WTC11 (cell line): ENCODE measurements around the gene FMO4.
"Not testable (repeated sequence)": the region's sequence is repeated elsewhere in the genome, so short reads cannot be mapped to it uniquely, and the experiment has no call there.

Experiments used
- FOXJ3 ChIP-seq: sonication (generic); formaldehyde crosslinking; IDR thresholded peaks from 2 replicates; pipeline ENCODE4 v1.9.0; 2021; ENCODE audit warnings: missing genetic modification reagents, mild to moderate bottlenecking, borderline replicate concordance
- IRF2 ChIP-seq: sonication (generic); formaldehyde crosslinking; IDR thresholded peaks from 2 replicates; pipeline ENCODE4 v1.8.0; 2022; ENCODE audit warnings: low read depth, missing genetic modification reagents, borderline replicate concordance
- KAT7 ChIP-seq: sonication (generic); formaldehyde crosslinking; IDR thresholded peaks from 2 replicates; pipeline ENCODE4 v1.8.1; 2023; ENCODE audit warnings: missing genetic modification reagents, mild to moderate bottlenecking, borderline replicate concordance
- NR3C1 ChIP-seq: sonication (generic); formaldehyde crosslinking; conservative IDR thresholded peaks from 2 replicates; pipeline ENCODE4 v1.8.1; 2023; ENCODE audit warnings: low read depth, mild to moderate bottlenecking, missing genetic modification reagents
- SP1 ChIP-seq: sonication (generic); formaldehyde crosslinking; conservative IDR thresholded peaks from 2 replicates; pipeline ENCODE4 v1.8.1; 2022; ENCODE audit warnings: missing genetic modification reagents
- ZBTB21 ChIP-seq: sonication (generic); formaldehyde crosslinking; IDR thresholded peaks from 2 replicates; pipeline ENCODE4 v1.8.1; 2023; ENCODE audit warnings: mild to moderate bottlenecking, missing genetic modification reagents, borderline replicate concordance
- ZNF263 ChIP-seq: sonication (generic); formaldehyde crosslinking; IDR thresholded peaks from 2 replicates; pipeline ENCODE4 v1.8.1; 2022; ENCODE audit warnings: low read depth, mild to moderate bottlenecking, moderate library complexity, missing genetic modification reagents
- TF ChIP-seq, protein P1 (sequence below): fragments of 200-600 bp; IDR thresholded peaks from 2 replicates; pipeline ENCODE4 v1.8.0; 2022; ENCODE audit warnings: antibody characterized with exemption
- TF ChIP-seq, protein P2 (sequence below): sonication (generic); formaldehyde crosslinking; IDR thresholded peaks from 2 replicates; pipeline ENCODE4 v1.8.0; 2022; ENCODE audit warnings: mild to moderate bottlenecking, missing genetic modification reagents

DNA sequence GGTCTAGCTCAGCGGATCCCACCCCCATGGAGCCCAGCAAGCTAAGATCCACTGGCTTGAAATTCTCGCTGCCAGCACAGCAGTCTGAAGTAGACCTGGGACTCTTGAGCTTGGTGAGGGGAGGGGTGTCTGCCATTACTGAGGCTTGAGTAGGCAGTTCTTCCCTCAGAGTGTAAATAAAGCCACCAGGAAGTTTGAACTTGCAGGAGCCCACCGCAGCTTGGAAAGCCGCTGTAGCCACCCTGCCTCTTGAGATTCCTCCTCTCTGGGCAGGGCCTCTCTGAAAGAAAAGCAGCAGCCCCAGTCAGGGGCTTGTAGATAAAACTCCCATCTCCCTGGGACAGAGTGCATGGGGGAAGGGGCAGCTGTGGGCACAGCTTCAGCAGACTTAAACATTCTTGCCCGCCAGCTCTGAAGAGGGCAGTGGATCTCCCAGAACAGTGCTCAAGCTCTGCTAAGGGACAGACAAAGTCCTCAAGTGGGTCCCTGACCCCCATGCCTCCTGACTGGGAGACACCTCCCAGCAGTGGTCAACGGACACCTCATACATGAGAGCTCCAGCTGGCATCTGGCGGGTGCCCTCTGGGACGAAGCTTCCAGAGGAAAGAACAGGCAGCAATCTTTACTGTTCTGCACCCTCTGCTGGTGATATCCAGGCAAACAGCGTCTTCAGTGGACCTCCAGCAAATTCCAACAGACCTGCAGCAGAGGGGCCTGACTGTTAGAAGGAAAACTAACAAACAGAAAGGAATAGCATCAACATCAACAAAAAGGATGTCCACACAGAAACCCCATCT, 45.9 kb downstream of the FMO4 start:
- not testable (repeated sequence) for TF ChIP-seq SP1 (CRISPR knock-in tag); ZNF263; KAT7 (CRISPR knock-in tag); ZBTB21 (CRISPR knock-in tag); IRF2 (CRISPR knock-in tag); NR3C1 (CRISPR knock-in tag); FOXJ3 (CRISPR knock-in tag)
- TF ChIP-seq, protein P1, sequence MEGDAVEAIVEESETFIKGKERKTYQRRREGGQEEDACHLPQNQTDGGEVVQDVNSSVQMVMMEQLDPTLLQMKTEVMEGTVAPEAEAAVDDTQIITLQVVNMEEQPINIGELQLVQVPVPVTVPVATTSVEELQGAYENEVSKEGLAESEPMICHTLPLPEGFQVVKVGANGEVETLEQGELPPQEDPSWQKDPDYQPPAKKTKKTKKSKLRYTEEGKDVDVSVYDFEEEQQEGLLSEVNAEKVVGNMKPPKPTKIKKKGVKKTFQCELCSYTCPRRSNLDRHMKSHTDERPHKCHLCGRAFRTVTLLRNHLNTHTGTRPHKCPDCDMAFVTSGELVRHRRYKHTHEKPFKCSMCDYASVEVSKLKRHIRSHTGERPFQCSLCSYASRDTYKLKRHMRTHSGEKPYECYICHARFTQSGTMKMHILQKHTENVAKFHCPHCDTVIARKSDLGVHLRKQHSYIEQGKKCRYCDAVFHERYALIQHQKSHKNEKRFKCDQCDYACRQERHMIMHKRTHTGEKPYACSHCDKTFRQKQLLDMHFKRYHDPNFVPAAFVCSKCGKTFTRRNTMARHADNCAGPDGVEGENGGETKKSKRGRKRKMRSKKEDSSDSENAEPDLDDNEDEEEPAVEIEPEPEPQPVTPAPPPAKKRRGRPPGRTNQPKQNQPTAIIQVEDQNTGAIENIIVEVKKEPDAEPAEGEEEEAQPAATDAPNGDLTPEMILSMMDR = not testable (repeated sequence)
- TF ChIP-seq, protein P2, sequence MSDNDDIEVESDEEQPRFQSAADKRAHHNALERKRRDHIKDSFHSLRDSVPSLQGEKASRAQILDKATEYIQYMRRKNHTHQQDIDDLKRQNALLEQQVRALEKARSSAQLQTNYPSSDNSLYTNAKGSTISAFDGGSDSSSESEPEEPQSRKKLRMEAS = not testable (repeated sequence)
